DOHH2 (cell line): Measurements from ENCODE around the gene OR2S2.
"Not testable (repeated sequence)": the region's sequence is repeated elsewhere in the genome, so short reads cannot be mapped to it uniquely, and the experiment has no call there.

ENCODE experiments used
- H3F3A ChIP-seq: fragments of 200-600 bp; sonication (generic), shearing (Covaris generic); 2 replicates; pipeline ENCODE4 v1.6.0; 2016; ENCODE audit warnings: antibody characterized with exemption, mild to moderate bottlenecking; ENCODE audit not compliant: control insufficient read depth, insufficient read depth
- H3K27ac ChIP-seq: fragments of 200-600 bp; sonication (generic); 2 replicates; pipeline ENCODE4 v1.5.1; 2014; ENCODE audit warnings: low read depth, mild to moderate bottlenecking, low read length, moderate library complexity
- H3K27me3 ChIP-seq: fragments of 200-600 bp; sonication (generic); 2 replicates; pipeline ENCODE4 v1.6.1; 2014; ENCODE audit warnings: mild to moderate bottlenecking, low read length, mixed read lengths; ENCODE audit not compliant: control insufficient read depth
- H3K36me3 ChIP-seq: fragments of 200-600 bp; sonication (generic); 2 replicates; pipeline ENCODE4 v1.6.1; 2014; ENCODE audit warnings: mild to moderate bottlenecking, low read length, moderate library complexity, mixed read lengths; ENCODE audit not compliant: control insufficient read depth
- H3K4me1 ChIP-seq: fragments of 200-600 bp; sonication (generic); 2 replicates; pipeline ENCODE4 v1.6.1; 2014; ENCODE audit warnings: mild to moderate bottlenecking, low read length, mixed read lengths; ENCODE audit not compliant: control insufficient read depth
- H3K4me2 ChIP-seq: fragments of 200-600 bp; sonication (generic); 2 replicates; pipeline ENCODE4 v1.6.0; 2014; ENCODE audit warnings: mild to moderate bottlenecking, low read length, moderate library complexity
- H3K4me3 ChIP-seq: fragments of 200-600 bp; sonication (generic); 2 replicates; pipeline ENCODE4 v1.5.1; 2014; ENCODE audit warnings: mild to moderate bottlenecking, low read length, mixed read lengths
- H3K79me2 ChIP-seq: fragments of 200-600 bp; sonication (generic); 2 replicates; pipeline ENCODE4 v1.6.1; 2014; ENCODE audit warnings: mild to moderate bottlenecking, low read length, mixed read lengths; ENCODE audit not compliant: control insufficient read depth
- H3K9me2 ChIP-seq: fragments of 200-600 bp; sonication (generic); replicated peaks from 2 replicates; pipeline ENCODE4 v1.6.1; 2014; ENCODE audit warnings: mild to moderate bottlenecking, low read length, mixed read lengths; ENCODE audit not compliant: control insufficient read depth
- H3K9me3 ChIP-seq: fragments of 200-600 bp; sonication (generic); 2 replicates; pipeline ENCODE4 v1.6.1; 2014; ENCODE audit warnings: antibody characterized with exemption, low read length, mixed read lengths; ENCODE audit not compliant: control insufficient read depth, insufficient read depth
- H4K20me1 ChIP-seq: fragments of 200-600 bp; sonication (generic); 2 replicates; pipeline ENCODE4 v1.6.0; 2014; ENCODE audit warnings: low read depth, mild to moderate bottlenecking, antibody characterized with exemption, low read length, moderate library complexity; ENCODE audit not compliant: control insufficient read depth, insufficient read depth
- EZH2phosphoT487 ChIP-seq: fragments of 200-600 bp; sonication (generic); IDR thresholded peaks from 2 replicates; pipeline ENCODE4 v1.6.1; 2017; ENCODE audit warnings: borderline replicate concordance, mild to moderate bottlenecking, antibody characterized with exemption, low read length, moderate library complexity, mixed read lengths
- TF ChIP-seq, protein P1 (sequence below): fragments of 200-600 bp; sonication (generic); IDR thresholded peaks from one replicate; pipeline ENCODE4 v1.5.1; 2014; ENCODE audit warnings: antibody characterized with exemption, mild to moderate bottlenecking, low read depth, low read length; ENCODE audit not compliant: poor library complexity, severe bottlenecking

OR2S2 gene

GRCh38 chr9:36005891-36006290, 47.9 kb upstream of the OR2S2 start:
- no peak overlapping the region for H3K4me3 ChIP-seq
- no peaks in the 10 kb centered on the region for H3K79me2 ChIP-seq
- TF ChIP-seq EZH2phosphoT487, result no peak
- TF ChIP-seq, protein P1, sequence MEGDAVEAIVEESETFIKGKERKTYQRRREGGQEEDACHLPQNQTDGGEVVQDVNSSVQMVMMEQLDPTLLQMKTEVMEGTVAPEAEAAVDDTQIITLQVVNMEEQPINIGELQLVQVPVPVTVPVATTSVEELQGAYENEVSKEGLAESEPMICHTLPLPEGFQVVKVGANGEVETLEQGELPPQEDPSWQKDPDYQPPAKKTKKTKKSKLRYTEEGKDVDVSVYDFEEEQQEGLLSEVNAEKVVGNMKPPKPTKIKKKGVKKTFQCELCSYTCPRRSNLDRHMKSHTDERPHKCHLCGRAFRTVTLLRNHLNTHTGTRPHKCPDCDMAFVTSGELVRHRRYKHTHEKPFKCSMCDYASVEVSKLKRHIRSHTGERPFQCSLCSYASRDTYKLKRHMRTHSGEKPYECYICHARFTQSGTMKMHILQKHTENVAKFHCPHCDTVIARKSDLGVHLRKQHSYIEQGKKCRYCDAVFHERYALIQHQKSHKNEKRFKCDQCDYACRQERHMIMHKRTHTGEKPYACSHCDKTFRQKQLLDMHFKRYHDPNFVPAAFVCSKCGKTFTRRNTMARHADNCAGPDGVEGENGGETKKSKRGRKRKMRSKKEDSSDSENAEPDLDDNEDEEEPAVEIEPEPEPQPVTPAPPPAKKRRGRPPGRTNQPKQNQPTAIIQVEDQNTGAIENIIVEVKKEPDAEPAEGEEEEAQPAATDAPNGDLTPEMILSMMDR, result no peak
- H3K4me1 ChIP-seq, result peaks cover 15% of the 10 kb centered on the region
- no peak overlapping the region for H3K4me2 ChIP-seq
- H3K9me3 ChIP-seq, result no peaks in the 10 kb centered on the region
- H3F3A ChIP-seq, result no peaks in the 10 kb centered on the region
- no peaks in the 10 kb centered on the region for H3K36me3 ChIP-seq
- H3K27me3 ChIP-seq, result peaks cover 46% of the 10 kb centered on the region
- no peak overlapping the region for H3K27ac ChIP-seq
- H4K20me1 ChIP-seq, result no peaks in the 10 kb centered on the region
- no peaks in the 10 kb centered on the region for H3K9me2 ChIP-seq

DNA sequence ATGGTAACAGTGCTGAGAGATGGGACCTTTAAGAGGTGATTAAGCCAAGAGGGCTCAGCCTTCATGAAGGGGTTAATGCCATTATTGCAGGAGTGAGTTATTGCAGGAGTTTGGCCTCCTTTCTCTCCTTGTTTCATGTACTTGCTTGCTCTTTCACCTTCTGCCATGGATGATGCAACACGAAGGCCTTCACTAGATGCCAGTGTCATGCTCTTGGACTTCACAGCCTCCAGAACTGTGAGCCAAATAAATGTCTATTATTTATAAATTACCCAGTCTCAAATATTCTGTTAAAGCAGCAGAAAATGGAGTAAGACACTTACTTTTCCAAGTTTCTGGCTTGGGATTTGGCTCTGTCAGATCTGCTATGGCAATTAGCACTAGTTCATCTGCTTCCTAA, 40.4 kb upstream of the OR2S2 start:
- no peak overlapping the region for H3K4me2 ChIP-seq
- H3K27ac ChIP-seq, result no peak overlapping the region
- no peaks in the 10 kb centered on the region for H3K9me3 ChIP-seq
- H3K36me3 ChIP-seq, result no peaks in the 10 kb centered on the region
- no peaks in the 10 kb centered on the region for H3K79me2 ChIP-seq
- H3K9me2 ChIP-seq, result no peaks in the 10 kb centered on the region
- H3K4me1 ChIP-seq, result no peaks in the 10 kb centered on the region
- H3F3A ChIP-seq, result no peaks in the 10 kb centered on the region
- no peak for TF ChIP-seq EZH2phosphoT487
- TF ChIP-seq, protein P1, result no peak
- no peaks in the 10 kb centered on the region for H4K20me1 ChIP-seq
- H3K4me3 ChIP-seq, result no peak overlapping the region
- peaks cover 23% of the 10 kb centered on the region for H3K27me3 ChIP-seq

- H3K36me3 ChIP-seq, H3F3A ChIP-seq, H3K4me3 ChIP-seq, H3K9me3 ChIP-seq, H4K20me1 ChIP-seq, H3K9me2 ChIP-seq, H3K27ac ChIP-seq, H3K79me2 ChIP-seq, H3K4me1 ChIP-seq, H3K4me2 ChIP-seq: not testable (repeated sequence)
- peaks cover 21% of the 10 kb centered on the region for H3K27me3 ChIP-seq
Measured at GRCh38 chr9:35997016-35997415, 39.1 kb upstream of the OR2S2 start.

- Histone ChIP-seq H3F3A (no peaks in the 10 kb centered on the region), H4K20me1 (no peaks in the 10 kb centered on the region), H3K4me1 (no peaks in the 10 kb centered on the region), H3K4me3 (no peak overlapping the region), H3K27ac (no peak overlapping the region), H3K79me2 (no peaks in the 10 kb centered on the region), H3K4me2 (no peak overlapping the region), H3K36me3 (no peaks in the 10 kb centered on the region), H3K9me3 (no peaks in the 10 kb centered on the region), H3K27me3 (peaks cover 23% of the 10 kb centered on the region), H3K9me2 (no peaks in the 10 kb centered on the region)
- TF ChIP-seq, protein P1, result no peak
- TF ChIP-seq EZH2phosphoT487, result no peak
Measured at GRCh38 chr9:35996358-35996970, 38.5 kb upstream of the OR2S2 start.
